Activated CD4-positive, alpha-beta T cell treated with anti-CD3 and anti-CD28 coated beads for 1 hour (primary cell): ENCODE measurements around the gene COMT.
"Not testable (repeated sequence)": the region's sequence is repeated elsewhere in the genome, so short reads cannot be mapped to it uniquely, and the experiment has no call there.

ENCODE experiments used
- DNase-seq: peaks from one replicate; pipeline ENCODE4 v3.0.0-alpha.2; 2020

The COMT gene

GRCh38 chr22:19941365-19942082 is at the start of gene COMT, which contains the start of gene TXNRD2:
TSS of gene COMT (plus strand) at chr22:19941772. CDS start at chr22:19962527, 20,755 bp downstream.
TSS of gene TXNRD2 (minus strand) at chr22:19941818. CDS start at chr22:19941803, 15 bp downstream.
- DNase-seq: peak; percentile 53

GRCh38 chr22:19892257-19892879 is 49.2 kb upstream of the COMT start:
- DNase-seq: no peak

GRCh38 chr22:19892925-19893324 is 48.6 kb upstream of the COMT start:
- no peak for DNase-seq

DNA sequence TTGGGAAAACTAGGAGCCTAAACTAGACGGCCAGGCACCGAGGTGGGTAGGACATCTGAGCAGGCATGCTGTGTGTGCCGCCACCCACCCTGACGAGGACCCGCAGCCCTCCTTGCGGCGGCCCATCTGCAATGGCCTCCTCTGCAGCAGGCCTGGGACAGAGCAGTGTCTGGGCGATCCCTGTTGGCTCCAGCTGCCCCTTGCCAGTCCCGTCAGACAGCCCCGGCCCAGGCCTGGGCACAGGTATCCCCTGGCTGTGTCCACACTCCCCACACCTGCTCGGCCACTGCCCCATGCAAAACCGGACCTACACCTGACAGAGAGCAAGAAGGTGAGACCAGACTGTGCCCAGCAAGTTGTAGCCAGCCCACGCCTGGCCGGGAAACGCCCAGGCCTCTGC is 48.2 kb upstream of the COMT start:
- DNase-seq: no peak

- no peak for DNase-seq
Measured at GRCh38 chr22:19895160-19895849, 46.3 kb upstream of the COMT start.

DNA sequence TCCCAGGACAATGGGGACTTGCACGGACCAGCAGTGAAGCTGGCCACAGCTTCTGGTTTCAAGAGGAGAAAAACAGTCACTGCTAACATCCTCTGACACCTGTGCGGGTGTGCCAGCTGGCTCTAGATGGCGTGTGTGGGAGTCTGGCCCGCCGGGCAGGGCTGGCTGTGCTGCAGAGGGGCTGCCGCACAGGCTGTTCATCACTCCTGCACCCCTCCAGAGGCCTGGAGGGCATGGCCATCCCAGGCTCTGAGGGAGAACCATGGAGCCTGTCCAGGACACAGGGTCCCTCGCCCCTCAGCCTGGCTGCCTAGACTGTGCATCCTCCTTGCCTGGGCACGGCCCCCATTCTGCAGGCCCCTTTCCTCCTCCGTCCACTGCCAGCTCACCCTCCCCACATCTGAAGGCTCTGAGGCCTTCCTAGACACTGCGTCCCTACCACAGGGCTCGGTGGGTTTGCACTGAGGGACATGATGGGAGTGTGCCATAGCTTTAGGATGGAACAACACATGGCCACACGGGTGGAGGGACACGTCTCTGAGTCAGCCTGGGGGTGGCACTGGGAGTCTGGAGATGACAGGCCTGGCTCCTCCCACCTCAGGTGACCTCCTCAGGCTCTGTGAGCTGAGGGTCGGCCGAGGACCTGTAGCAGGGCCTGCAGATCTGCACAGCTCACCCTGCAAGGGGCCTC is 44.8 kb upstream of the COMT start:
- DNase-seq: no peak

GRCh38 chr22:19897726-19898125 is 43.8 kb upstream of the COMT start:
- DNase-seq: no peak

DNA sequence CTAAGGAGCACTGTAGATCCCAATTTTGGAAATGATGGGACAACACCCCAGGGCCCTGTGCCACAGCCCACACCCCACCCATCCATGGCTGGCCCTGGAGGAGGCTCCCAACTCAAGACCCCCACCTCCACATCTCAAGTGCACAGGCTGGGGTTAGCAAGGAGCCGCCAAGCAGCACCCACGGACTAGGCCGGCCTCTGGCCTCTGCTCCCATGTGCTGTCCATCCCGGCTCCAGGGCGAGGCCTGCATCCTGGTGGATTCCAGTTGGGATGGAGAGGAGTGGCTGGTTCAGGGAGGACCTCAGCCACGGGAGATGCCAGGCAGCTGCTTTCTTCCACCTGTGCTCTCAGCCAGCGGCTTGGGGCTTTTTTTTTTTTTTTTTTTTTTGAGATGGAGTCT is 43.4 kb upstream of the COMT start:
- DNase-seq: no peak

DNA sequence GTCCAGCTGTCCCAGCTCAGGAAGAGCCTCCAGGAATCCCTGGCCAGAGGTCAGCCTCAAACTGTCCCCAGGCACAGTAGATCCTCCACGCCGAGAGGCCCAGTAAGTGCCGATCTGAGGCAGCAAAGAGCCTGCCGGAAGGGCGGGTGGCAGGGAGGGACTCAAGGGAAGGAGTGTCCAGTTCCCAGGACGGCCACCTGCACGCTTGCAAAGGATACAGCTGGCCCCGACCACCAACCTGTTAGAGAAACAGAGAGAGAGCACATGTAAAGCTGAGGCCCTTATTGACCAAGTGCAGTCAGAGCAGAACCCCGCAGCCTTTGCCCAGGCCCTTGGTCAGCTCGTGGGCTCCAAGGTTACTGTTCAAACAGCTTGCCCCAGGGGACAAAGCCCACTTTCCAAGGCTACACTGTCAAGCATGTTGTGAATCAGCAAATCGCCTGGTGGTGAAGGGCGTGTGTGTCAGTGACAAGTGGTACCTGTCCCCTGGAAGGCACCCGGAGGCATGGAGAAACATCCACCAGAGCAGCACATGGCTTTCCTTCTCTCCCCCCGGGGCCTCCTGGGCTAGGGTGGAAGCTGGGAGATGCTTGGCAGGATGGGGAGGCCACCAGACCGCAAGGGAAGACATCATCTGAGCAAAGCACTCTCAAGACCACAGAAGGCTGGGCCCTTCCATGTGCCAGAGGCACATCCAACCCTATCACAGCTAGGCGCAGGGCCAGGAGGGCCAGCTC is 42.6 kb upstream of the COMT start:
- DNase-seq: no peak

DNA sequence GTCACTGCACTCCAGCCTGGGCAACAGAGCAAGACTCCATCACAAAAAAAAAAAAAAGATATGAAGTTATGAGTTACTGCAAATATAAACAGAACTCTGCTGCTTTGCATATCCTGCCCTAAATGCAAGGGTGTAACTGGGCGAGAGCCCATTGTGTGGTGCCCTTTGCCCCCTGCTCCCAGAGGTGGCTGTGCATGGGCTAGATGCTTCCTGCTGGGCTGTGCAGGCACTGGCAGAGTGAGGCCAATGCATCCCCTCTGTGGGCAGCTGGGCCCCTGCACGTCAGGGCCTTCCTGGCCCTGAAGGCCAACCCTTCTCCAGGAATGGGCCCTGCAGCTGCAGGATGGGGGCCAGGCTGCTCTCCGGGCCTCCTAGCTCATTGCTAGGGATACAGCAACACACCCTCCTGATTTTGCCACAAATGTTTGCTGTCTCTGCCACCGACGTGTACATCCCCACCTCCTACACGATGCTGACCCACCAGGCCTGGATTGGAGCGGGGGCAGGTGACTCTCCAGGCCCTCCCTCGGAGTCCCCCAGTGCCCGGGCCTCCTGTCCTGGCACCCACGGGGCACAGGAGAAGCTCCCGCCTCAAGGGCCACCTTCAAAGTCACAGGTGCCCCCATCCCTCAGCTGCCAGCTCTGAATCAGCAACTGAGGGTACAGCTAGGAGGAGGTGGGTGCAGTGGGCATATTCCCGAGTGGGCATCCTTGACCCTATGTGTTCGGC is 40.7 kb upstream of the COMT start:
- no peak for DNase-seq

DNA sequence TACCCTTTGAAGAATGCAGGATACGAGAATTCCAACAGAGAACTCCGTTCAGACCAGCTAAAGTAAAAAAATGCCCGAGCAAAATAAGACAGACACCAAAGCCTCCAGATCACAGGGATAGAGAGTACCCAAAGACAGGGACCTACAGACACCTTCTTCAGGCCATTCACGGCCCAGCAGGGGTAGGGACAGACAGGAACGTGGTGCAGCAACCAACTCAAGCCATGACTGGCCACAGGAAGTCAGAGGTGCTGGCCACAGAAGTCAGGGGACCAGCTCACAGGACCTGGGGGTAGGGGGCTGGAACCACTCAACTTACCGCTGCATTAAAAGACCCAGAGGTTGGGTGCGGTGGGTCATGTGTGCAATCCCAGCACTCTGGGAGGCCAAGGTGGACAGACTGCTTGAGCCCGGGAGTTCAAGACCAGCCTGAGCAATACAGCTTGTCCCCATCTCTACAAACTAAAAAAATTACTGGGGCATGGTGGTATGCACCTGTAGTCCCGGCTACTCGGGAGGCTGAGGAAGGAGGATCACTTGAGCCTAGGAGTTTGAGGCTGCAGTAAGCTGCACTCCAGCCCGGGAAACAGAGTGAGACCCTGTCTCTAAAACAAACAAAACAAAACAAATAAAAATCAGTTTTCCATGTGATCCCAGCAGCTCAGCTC is 39.9 kb upstream of the COMT start:
- DNase-seq: no peak

- no peak for DNase-seq
Measured at GRCh38 chr22:19902245-19902715, 39.3 kb upstream of the COMT start.

GRCh38 chr22:19903031-19903430 is 38.5 kb upstream of the COMT start:
- no peak for DNase-seq

- DNase-seq: no peak
Measured at GRCh38 chr22:19903513-19903912, 38.1 kb upstream of the COMT start.

DNA sequence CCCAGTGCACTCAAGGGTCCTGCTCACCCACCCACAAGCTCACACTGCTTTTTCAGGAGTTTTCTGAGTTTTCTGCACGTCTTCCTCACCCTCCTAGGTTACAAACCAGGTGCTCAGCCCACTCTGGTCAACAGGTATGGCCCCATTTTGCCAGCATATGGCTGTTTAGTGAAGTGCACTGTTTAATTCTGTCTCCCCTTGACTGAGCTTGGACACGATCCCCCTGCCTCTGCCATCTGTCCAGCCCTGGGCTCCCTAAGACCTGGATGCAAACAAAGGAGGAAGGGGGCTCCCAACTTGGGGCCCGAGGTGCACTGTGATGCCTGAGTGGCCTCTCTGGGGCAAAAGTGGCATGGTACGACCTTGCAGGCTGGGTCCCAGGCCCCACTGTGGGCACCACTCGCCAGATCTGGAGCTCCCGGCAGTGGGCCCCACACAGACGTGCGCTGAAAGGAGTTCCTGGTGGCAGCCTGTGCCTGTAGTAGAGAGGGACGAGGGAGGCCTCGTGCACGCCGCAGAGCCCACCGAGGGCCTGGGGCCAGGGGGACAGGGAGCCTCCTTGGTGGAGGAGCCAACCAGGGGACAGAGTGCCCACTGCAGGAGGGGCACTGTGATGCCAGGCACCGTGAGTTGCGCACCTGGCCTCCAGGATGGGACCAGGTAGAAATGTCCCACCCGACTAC is 37.3 kb upstream of the COMT start:
- no peak for DNase-seq

DNA sequence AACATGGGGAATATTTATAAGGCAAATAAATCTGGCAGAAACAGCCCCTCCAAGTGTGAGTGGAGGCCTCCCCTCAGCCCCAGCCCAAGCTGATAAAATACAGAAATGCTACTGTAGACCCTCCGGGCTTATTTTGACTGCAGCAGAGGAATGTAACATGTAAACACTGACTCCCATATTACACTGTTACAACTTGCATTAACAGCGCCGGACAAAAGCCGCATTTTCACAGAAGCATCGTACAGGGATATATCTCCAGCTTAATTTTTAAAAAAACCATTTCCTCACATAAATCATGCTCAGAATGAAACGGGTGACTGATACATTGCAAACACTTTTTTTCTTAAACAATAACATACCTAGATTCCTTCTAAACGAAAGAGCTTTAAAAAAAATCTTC is 36.6 kb upstream of the COMT start:
- no peak for DNase-seq

GRCh38 chr22:19905347-19906276 is 36.0 kb upstream of the COMT start:
- DNase-seq: no peak

DNA sequence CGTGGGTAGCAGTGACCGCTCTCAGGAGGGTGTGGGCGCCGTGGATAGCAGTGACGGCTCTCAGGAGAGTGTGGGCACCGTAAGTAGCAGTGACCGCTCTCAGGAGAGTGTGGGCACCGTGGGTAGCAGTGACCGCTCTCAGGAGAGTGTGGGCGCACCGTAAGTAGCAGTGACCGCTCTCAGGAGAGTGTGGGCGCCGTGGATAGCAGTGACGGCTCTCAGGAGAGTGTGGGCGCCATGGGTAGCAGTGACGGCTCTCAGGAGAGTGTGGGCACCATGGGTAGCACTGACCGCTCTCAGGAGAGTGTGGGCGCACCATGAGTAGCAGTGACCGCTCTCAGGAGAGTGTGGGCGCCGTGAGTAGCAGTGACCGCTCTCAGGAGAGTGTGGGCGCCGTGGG is 34.7 kb upstream of the COMT start:
- not testable (repeated sequence) for DNase-seq

DNA sequence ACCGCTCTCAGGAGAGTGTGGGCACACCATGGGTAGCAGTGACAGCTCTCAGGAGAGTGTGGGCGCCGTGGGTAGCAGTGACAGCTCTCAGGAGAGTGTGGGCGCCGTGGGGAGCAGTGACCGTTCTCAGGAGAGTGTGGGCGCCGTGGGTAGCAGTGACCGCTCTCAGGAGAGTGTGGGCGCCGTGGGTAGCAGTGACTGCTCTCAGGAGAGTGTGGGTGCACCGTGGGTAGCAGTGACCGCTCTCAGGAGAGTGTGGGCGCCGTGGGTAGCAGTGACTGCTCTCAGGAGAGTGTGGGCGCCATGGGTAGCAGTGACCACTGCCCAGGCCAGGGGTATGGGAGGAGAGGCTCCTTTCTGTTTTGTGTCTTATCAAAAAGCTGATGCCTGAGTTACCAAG is 33.7 kb upstream of the COMT start:
- not testable (repeated sequence) for DNase-seq
